Body of pancreas (tissue), 4 donors: ENCODE results near the gene TLR7. TPM values are rescaled to one million over a fixed set of nuclear protein-coding genes. Genes with fewer than 3 reads are reported as not detected.

Experiments used
- ATAC-seq: fragments of 150-250 bp; one replicate; pipeline ENCODE4 v1.9.1; 2016
- DNase-seq, 4 donors: peaks; one replicate each; pipeline ENCODE4 v3.0.0-alpha.2; 2019
- H3K27ac ChIP-seq, 4 donors: fragments of 200-600 bp; sonication (generic); 1 replicate in 3 of 4; 2 replicates in 1 of 4; pipeline versions ENCODE4 v1.5.1 to v1.6.1; 2016 to 2019; ENCODE audit warnings: mild to moderate bottlenecking in 1 of 4, mixed read lengths in 1 of 4, moderate library complexity in 1 of 4
- H3K27me3 ChIP-seq, 2 donors: fragments of 200-600 bp; sonication (generic); one replicate each; pipeline ENCODE4 v1.6.0; 2016; ENCODE audit warnings: mild to moderate bottlenecking in 1 of 2
- H3K36me3 ChIP-seq, 2 donors: fragments of 200-600 bp; sonication (generic); replicated peaks in 1 of 2; 2 replicates each; pipeline ENCODE4 v1.5.1; 2016; ENCODE audit warnings: low read depth in 2 of 2; ENCODE audit not compliant: insufficient read depth in 1 of 2
- H3K4me1 ChIP-seq: fragments of 200-600 bp; sonication (generic); one replicate; pipeline ENCODE4 v1.6.0; 2016
- H3K4me3 ChIP-seq, 2 donors: fragments of 200-600 bp; sonication (generic); 1 replicate in 1 of 2; 2 replicates in 1 of 2; pipeline ENCODE4 v1.5.1; 2016 to 2019
- H3K9me3 ChIP-seq, 3 donors: fragments of 200-600 bp; sonication (generic); 1 replicate in 2 of 3; 2 replicates in 1 of 3; pipeline ENCODE4 v1.5.1; 2016
- POLR2A ChIP-seq, 3 donors: fragments of 450-650 bp; IDR thresholded peaks; one replicate each; pipeline ENCODE4 v1.6.1; 2016; ENCODE audit warnings: antibody characterized with exemption in 3 of 3, mild to moderate bottlenecking in 2 of 3
- WGBS, 2 donors: methylation state at CpG; one replicate each; pipeline ENCODE4 v1.1.5; 2017; 5-methylcytosine and 5-hydroxymethylcytosine counted together
- intact Hi-C: fragments of 100-400 bp; cut with DNase I; formaldehyde crosslinking; loops from one replicate; pipeline ENCODE4 v1.15.1; 2023
- total RNA-seq, 2 donors: library from RNA; depleted of rRNA; stranded (reverse); fragments of >200 nt; gene quantifications; one replicate each; pipeline ENCODE4 v1.1.0, GENCODE V29; 2016
- TF ChIP-seq, protein P1 (sequence below), 7 experiments: fragments of 450-650 bp in 4 of 7; fragments of 200-600 bp in 3 of 7; sonication (generic) in 3 of 7; IDR thresholded peaks; one replicate each; pipeline ENCODE4 v1.5.1; 2016 to 2019; ENCODE audit warnings: antibody characterized with exemption in 7 of 7

The TLR7 gene
- total RNA-seq, 2 donors from 2014 or later: 0.78 TPM; not detected in 1

DNA sequence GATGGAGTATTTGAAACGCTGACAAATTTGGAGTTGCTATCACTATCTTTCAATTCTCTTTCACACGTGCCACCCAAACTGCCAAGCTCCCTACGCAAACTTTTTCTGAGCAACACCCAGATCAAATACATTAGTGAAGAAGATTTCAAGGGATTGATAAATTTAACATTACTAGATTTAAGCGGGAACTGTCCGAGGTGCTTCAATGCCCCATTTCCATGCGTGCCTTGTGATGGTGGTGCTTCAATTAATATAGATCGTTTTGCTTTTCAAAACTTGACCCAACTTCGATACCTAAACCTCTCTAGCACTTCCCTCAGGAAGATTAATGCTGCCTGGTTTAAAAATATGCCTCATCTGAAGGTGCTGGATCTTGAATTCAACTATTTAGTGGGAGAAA, 52.7 kb downstream of the TLR7 start:
- H3K4me1 ChIP-seq: no peaks in the 10 kb centered on the region
- no peaks in the 10 kb centered on the region for H3K36me3 ChIP-seq
- no peak overlapping the region for H3K4me3 ChIP-seq
- H3K9me3 ChIP-seq: no peaks in the 10 kb centered on the region
- H3K27ac ChIP-seq: no peak overlapping the region
- H3K27me3 ChIP-seq: no peaks in the 10 kb centered on the region
- DNase-seq (no peak), ATAC-seq (no peak)
- TF ChIP-seq, protein P1, sequence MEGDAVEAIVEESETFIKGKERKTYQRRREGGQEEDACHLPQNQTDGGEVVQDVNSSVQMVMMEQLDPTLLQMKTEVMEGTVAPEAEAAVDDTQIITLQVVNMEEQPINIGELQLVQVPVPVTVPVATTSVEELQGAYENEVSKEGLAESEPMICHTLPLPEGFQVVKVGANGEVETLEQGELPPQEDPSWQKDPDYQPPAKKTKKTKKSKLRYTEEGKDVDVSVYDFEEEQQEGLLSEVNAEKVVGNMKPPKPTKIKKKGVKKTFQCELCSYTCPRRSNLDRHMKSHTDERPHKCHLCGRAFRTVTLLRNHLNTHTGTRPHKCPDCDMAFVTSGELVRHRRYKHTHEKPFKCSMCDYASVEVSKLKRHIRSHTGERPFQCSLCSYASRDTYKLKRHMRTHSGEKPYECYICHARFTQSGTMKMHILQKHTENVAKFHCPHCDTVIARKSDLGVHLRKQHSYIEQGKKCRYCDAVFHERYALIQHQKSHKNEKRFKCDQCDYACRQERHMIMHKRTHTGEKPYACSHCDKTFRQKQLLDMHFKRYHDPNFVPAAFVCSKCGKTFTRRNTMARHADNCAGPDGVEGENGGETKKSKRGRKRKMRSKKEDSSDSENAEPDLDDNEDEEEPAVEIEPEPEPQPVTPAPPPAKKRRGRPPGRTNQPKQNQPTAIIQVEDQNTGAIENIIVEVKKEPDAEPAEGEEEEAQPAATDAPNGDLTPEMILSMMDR (IDR thresholded peaks at IDR 0.05): no peak
- no peak for TF ChIP-seq POLR2A (IDR thresholded peaks at IDR 0.05)
- intact Hi-C loops: no loop called here
- 78 to 86% methylated on average over 8 of the region's 8 CpGs for WGBS, 2 donors

DNA sequence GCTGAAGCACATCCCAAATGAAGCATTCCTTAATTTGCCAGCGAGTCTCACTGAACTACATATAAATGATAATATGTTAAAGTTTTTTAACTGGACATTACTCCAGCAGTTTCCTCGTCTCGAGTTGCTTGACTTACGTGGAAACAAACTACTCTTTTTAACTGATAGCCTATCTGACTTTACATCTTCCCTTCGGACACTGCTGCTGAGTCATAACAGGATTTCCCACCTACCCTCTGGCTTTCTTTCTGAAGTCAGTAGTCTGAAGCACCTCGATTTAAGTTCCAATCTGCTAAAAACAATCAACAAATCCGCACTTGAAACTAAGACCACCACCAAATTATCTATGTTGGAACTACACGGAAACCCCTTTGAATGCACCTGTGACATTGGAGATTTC, 54.1 kb downstream of the TLR7 start:
- Histone ChIP-seq H3K4me3 (no peak overlapping the region), H3K36me3 (no peaks in the 10 kb centered on the region), H3K9me3 (no peaks in the 10 kb centered on the region), H3K27ac (no peak overlapping the region), H3K4me1 (no peaks in the 10 kb centered on the region), H3K27me3 (no peaks in the 10 kb centered on the region)
- TF ChIP-seq POLR2A (IDR thresholded peaks at IDR 0.05): no peak
- TF ChIP-seq, protein P1 (IDR thresholded peaks at IDR 0.05): no peak
- ATAC-seq (no peak), DNase-seq (no peak)
- 64 to 67% methylated on average over 8 of the region's 8 CpGs for WGBS, 2 donors
- intact Hi-C loops: no loop called here

DNA sequence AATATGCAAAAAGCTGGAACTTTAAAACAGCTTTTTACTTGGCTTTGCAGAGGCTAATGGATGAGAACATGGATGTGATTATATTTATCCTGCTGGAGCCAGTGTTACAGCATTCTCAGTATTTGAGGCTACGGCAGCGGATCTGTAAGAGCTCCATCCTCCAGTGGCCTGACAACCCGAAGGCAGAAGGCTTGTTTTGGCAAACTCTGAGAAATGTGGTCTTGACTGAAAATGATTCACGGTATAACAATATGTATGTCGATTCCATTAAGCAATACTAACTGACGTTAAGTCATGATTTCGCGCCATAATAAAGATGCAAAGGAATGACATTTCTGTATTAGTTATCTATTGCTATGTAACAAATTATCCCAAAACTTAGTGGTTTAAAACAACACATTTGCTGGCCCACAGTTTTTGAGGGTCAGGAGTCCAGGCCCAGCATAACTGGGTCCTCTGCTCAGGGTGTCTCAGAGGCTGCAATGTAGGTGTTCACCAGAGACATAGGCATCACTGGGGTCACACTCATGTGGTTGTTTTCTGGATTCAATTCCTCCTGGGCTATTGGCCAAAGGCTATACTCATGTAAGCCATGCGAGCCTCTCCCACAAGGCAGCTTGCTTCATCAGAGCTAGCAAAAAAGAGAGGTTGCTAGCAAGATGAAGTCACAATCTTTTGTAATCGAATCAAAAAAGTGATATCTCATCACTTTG, 55.2 kb downstream of the TLR7 start:
- H3K4me3 ChIP-seq: no peak overlapping the region
- TF ChIP-seq, protein P1 (IDR thresholded peaks at IDR 0.05): no peak
- no peak for TF ChIP-seq POLR2A (IDR thresholded peaks at IDR 0.05)
- no peak overlapping the region for H3K27ac ChIP-seq
- no peak for ATAC-seq
- intact Hi-C loops: no loop called here
- no peak for DNase-seq
- no peaks in the 10 kb centered on the region for H3K27me3 ChIP-seq
- WGBS, 2 donors: 86 to 90% methylated on average over 9 to 10 of the region's 10 CpGs
- no peaks in the 10 kb centered on the region for H3K36me3 ChIP-seq
- no peaks in the 10 kb centered on the region for H3K4me1 ChIP-seq
- no peaks in the 10 kb centered on the region for H3K9me3 ChIP-seq

DNA sequence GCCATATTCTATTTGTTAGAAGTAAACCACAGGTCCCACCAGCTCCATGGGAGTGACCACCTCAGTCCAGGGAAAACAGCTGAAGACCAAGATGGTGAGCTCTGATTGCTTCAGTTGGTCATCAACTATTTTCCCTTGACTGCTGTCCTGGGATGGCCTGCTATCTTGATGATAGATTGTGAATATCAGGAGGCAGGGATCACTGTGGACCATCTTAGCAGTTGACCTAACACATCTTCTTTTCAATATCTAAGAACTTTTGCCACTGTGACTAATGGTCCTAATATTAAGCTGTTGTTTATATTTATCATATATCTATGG, 55.7 kb downstream of the TLR7 start:
- Histone ChIP-seq H3K4me1 (no peaks in the 10 kb centered on the region), H3K27me3 (no peaks in the 10 kb centered on the region), H3K4me3 (no peak overlapping the region), H3K27ac (no peak overlapping the region), H3K9me3 (no peaks in the 10 kb centered on the region), H3K36me3 (no peaks in the 10 kb centered on the region)
- TF ChIP-seq, protein P1 (IDR thresholded peaks at IDR 0.05): no peak
- TF ChIP-seq POLR2A (IDR thresholded peaks at IDR 0.05): no peak
- DNase-seq (no peak), ATAC-seq (no peak)
- intact Hi-C loops: no loop called here

DNA sequence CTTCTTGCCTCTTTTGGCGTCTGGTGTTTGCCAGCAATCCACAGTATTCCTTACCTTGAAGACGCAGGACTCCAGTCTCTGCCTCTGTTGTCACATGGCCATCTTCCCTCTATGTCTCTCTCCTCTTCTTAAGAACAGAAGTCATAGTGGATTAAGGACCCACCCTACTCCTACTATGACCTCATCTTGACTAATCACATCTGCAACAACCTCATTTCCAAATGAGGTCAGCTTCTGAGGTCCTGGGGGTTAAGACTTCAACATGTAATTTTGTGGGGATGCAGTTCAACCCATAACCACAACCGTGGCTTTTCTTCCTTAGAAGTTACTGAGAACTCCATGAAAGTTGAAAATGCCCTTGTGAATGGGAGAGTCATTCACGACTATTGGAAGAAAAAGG, 62.8 kb downstream of the TLR7 start:
- DNase-seq (no peak), ATAC-seq (no peak)
- no peaks in the 10 kb centered on the region for H3K36me3 ChIP-seq
- H3K9me3 ChIP-seq: no peaks in the 10 kb centered on the region
- intact Hi-C loops: no loop called here
- TF ChIP-seq POLR2A (IDR thresholded peaks at IDR 0.05): no peak
- TF ChIP-seq, protein P1 (IDR thresholded peaks at IDR 0.05): no peak
- 60 to 67% methylated on average over 4 of the region's 4 CpGs for WGBS, 2 donors
- no peak overlapping the region for H3K27ac ChIP-seq
- H3K4me1 ChIP-seq: no peaks in the 10 kb centered on the region
- H3K4me3 ChIP-seq: no peak overlapping the region
- H3K27me3 ChIP-seq: no peaks in the 10 kb centered on the region
